Measurements from ENCODE around the gene CEP170B. TPM values are rescaled to one million over a fixed set of nuclear protein-coding genes. Genes with fewer than 3 reads are reported as not detected.

Gene CEP170B
- total and polyA plus RNA-seq, 2 donors (not counting 3 experiments of a cell fraction or from before 2014, with no cell fraction given), result 13.9 to 38.6 TPM

- FAIRE-seq (no peak), DNase-seq (ENCODE audit: low read depth, low spot score) (no peak)
- ChIA-PET POLR2A (interaction anchor here (0.5 to 0.7 kb wide), 3 partner anchors 63 to 221 kb away, joined by 4 to 9 read pairs (median 9); no protein-coding TSS in a partner anchor), CTCF (interaction anchor here (0.9 to 1.5 kb wide), 3 partner anchors 12 to 96 kb away, joined by 3 to 4 read pairs (median 4); no protein-coding TSS in a partner anchor)
- no peak overlapping the region for H3K27ac ChIP-seq (ENCODE audit: insufficient read depth, low read depth, low read length)
- H3K9me1 ChIP-seq (replicated peaks; ENCODE audit: control insufficient read depth, extremely low read depth, insufficient read depth, low read length), result no peaks in the 10 kb centered on the region
- BruUV-seq (replicated peaks), result no TSS peak
- peaks cover 5% of the 10 kb centered on the region for H3K4me1 ChIP-seq (ENCODE audit: control insufficient read depth, extremely low read depth, insufficient read depth, low read length)
- peaks cover 13 to 16% of the 10 kb centered on the region in 2 experiments for H3K27me3 ChIP-seq (ENCODE audit: control insufficient read depth in 2 of 2, insufficient read depth in 2 of 2, low read length in 2 of 2)
- peak overlapping the region; percentile 23 for H2AFZ ChIP-seq (ENCODE audit: low read depth, low read length)
- dilution Hi-C loops (cut with MboI; ENCODE audit: extremely low pct_ligation_motif_present, low sequenced_read_pairs) (no loop called here), intact Hi-C loops (cut with micrococcal nuclease) (loop anchor here (1.0 to 2.0 kb wide), 2 partner anchors 38 to 96 kb away; no protein-coding TSS in a partner anchor)
- TF ChIP-seq POLR2A (IDR thresholded peaks at IDR 0.05; ENCODE audit: low read depth, low read length), result no peak
- TF ChIP-seq EZH2 (IDR thresholded peaks at IDR 0.05; ENCODE audit: borderline replicate concordance, low read depth, low read length, severe bottlenecking), result peak; percentile 82
- no peaks in the 10 kb centered on the region for H3K36me3 ChIP-seq (ENCODE audit: control insufficient read depth in 2 of 2, extremely low read depth in 1 of 2, insufficient read depth in 2 of 2, low read length in 2 of 2)
- H3K79me2 ChIP-seq (ENCODE audit: control insufficient read depth, insufficient read depth, low read length), result peaks cover 20% of the 10 kb centered on the region
- H3K4me3 ChIP-seq (replicated peaks in 1 of 3; ENCODE audit: insufficient read depth in 1 of 3, low read depth in 1 of 3, low read length in 3 of 3), result peak overlapping the region in 1 of 3 experiments; percentile 30
- no peaks in the 10 kb centered on the region for H4K20me1 ChIP-seq (replicated peaks; ENCODE audit: control insufficient read depth, extremely low read depth, insufficient read depth, low read length)
- no peaks in the 10 kb centered on the region for H3K9me3 ChIP-seq (replicated peaks; ENCODE audit: control insufficient read depth, insufficient read depth, low read length)
- H3K9ac ChIP-seq (replicated peaks; ENCODE audit: extremely low read depth, insufficient read depth, low read length), result no peak overlapping the region
- H3K4me2 ChIP-seq (ENCODE audit: insufficient read depth, low read length), result no peak overlapping the region
Observed at GRCh38 chr14:104864267-104865080, 594 bp upstream of the CEP170B start.

- peak; percentile 65 for DNase-seq (ENCODE audit: low read depth, low spot score)
- CTCF ChIA-PET, result interaction anchor here (0.8 to 1.5 kb wide), 3 partner anchors 11 to 97 kb away, joined by 3 to 4 read pairs (median 3); no protein-coding TSS in a partner anchor
- H3K4me1 ChIP-seq (ENCODE audit: control insufficient read depth, extremely low read depth, insufficient read depth, low read length), result peaks cover 5% of the 10 kb centered on the region
- H4K20me1 ChIP-seq (replicated peaks; ENCODE audit: control insufficient read depth, extremely low read depth, insufficient read depth, low read length), result no peaks in the 10 kb centered on the region
- intact Hi-C loops (cut with micrococcal nuclease) (loop anchor here (1.0 to 2.0 kb wide), 2 partner anchors 39 to 98 kb away; no protein-coding TSS in a partner anchor), dilution Hi-C loops (cut with MboI; ENCODE audit: extremely low pct_ligation_motif_present, low sequenced_read_pairs) (no loop called here)
- H3K4me3 ChIP-seq (replicated peaks in 1 of 3; ENCODE audit: insufficient read depth in 1 of 3, low read depth in 1 of 3, low read length in 3 of 3), result peak overlapping the region; percentile 28 to 63 (median 44)
- H2AFZ ChIP-seq (ENCODE audit: low read depth, low read length), result peak overlapping the region; percentile 41
- no peaks in the 10 kb centered on the region for H3K9me3 ChIP-seq (replicated peaks; ENCODE audit: control insufficient read depth, insufficient read depth, low read length)
- no peaks in the 10 kb centered on the region for H3K36me3 ChIP-seq (ENCODE audit: control insufficient read depth in 2 of 2, extremely low read depth in 1 of 2, insufficient read depth in 2 of 2, low read length in 2 of 2)
- peak overlapping the region; percentile 28 for H3K4me2 ChIP-seq (ENCODE audit: insufficient read depth, low read length)
- peaks cover 13 to 16% of the 10 kb centered on the region in 2 experiments for H3K27me3 ChIP-seq (ENCODE audit: control insufficient read depth in 2 of 2, insufficient read depth in 2 of 2, low read length in 2 of 2)
- peak; percentile 84 for FAIRE-seq
- POLR2A ChIA-PET, result no interaction called here
- peak overlapping the region; percentile 51 for H3K9ac ChIP-seq (replicated peaks; ENCODE audit: extremely low read depth, insufficient read depth, low read length)
- H3K9me1 ChIP-seq (replicated peaks; ENCODE audit: control insufficient read depth, extremely low read depth, insufficient read depth, low read length), result no peaks in the 10 kb centered on the region
- peak overlapping the region; percentile 26 for H3K27ac ChIP-seq (ENCODE audit: insufficient read depth, low read depth, low read length)
- TF ChIP-seq CTCF (IDR thresholded peaks at IDR 0.05; ENCODE audit: extremely low read depth in 1 of 2, insufficient read depth in 1 of 2, low read depth in 1 of 2, low read length in 2 of 2) (no peak), POLR2A (IDR thresholded peaks at IDR 0.05; ENCODE audit: low read depth, low read length) (peak; percentile 51), POLR2AphosphoS5 (IDR thresholded peaks at IDR 0.05; ENCODE audit: insufficient read depth, low read depth, low read length) (peak; percentile 45)
- BruUV-seq (replicated peaks), result no TSS peak
- peaks cover 22% of the 10 kb centered on the region for H3K79me2 ChIP-seq (ENCODE audit: control insufficient read depth, insufficient read depth, low read length)
Observed at GRCh38 chr14:104865631-104866441, 768 bp downstream of the CEP170B start.
